Measurements from ENCODE around the gene CBLL1.
A peak's percentile ranks its signal among the peaks of the same experiment; 100 is the strongest.

CBLL1 gene

GRCh38 chr7:107810626-107811025 is 66.7 kb downstream of the CBLL1 start:
- TF ChIP-seq EZH2phosphoT487 (IDR thresholded peaks at IDR 0.05; ENCODE audit: low read length) = no peak
- no peak for TF ChIP-seq CTCF (IDR thresholded peaks at IDR 0.05; ENCODE audit: low read length)
- no peak for TF ChIP-seq EZH2 (optimal IDR thresholded peaks at IDR 0.05; ENCODE audit: low read depth, low read length)
- Histone ChIP-seq H3K79me2 (ENCODE audit: low read length) (no peaks in the 10 kb centered on the region), H3K9ac (ENCODE audit: low read length) (no peak overlapping the region), H4K20me1 (ENCODE audit: insufficient read depth, low read length) (no peaks in the 10 kb centered on the region), H3K4me2 (ENCODE audit: low read depth, low read length) (no peak overlapping the region), H3K9me3 (replicated peaks; ENCODE audit: insufficient read depth, low read length) (no peaks in the 10 kb centered on the region), H3K9me2 (replicated peaks; ENCODE audit: insufficient read depth, low read length) (no peaks in the 10 kb centered on the region), H3K27me3 (replicated peaks; ENCODE audit: insufficient read depth, low read length) (no peaks in the 10 kb centered on the region), H3K4me1 (ENCODE audit: low read length) (no peaks in the 10 kb centered on the region), H3K36me3 (replicated peaks; ENCODE audit: insufficient read depth, low read length) (no peaks in the 10 kb centered on the region), H3F3A (ENCODE audit: insufficient read depth, low read length) (no peaks in the 10 kb centered on the region), H3K4me3 (ENCODE audit: low read length) (no peak overlapping the region), H3K27ac (ENCODE audit: low read length) (no peak overlapping the region), H2AFZ (ENCODE audit: low read length) (no peak overlapping the region)
- DNase-seq = peak; percentile 10

Data from MM.1S (cell line).